Astrocyte (in vitro differentiated cells and primary cell): ENCODE results near the gene GIGYF1.

Experiments
- EZH2 ChIP-seq: IDR thresholded peaks from 2 replicates; pipeline ENCODE4 v1.6.1; 2012; ENCODE audit warnings: mild to moderate bottlenecking, low read length, inconsistent platforms; ENCODE audit not compliant: insufficient read depth
- TF ChIP-seq, protein P1 (sequence below): IDR thresholded peaks from 2 replicates; pipeline ENCODE4 v1.5.1; 2011; ENCODE audit warnings: low read depth, mild to moderate bottlenecking, inconsistent platforms, low read length, moderate library complexity; ENCODE audit not compliant: insufficient read depth

DNA sequence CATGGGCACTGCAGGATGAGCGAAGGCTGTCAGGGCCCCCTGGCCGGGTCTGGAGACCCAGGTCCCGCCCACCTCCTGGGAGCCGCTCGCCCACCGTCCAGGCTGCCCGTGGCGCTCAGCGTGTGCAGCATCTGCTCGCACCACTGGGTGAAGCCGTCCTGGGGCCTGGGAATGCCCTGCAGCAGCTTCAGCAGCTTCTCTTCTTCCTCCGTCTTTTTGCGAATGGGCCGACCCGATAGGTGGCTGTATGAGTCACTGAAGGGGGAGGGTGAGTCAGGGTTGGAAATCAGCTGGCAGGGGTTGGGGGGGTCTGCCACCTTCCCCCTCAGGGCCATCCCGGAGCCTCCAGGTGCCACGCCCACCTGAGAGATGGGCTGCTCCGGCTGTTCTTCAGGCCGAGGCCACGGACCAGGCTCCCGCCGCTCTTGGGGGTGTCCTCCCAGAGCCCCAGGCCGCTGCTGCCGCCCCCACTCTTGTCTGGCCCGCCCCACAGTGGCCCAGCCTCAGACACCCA lies 11.8 kb downstream of the GIGYF1 start:
- TF ChIP-seq, protein P1, sequence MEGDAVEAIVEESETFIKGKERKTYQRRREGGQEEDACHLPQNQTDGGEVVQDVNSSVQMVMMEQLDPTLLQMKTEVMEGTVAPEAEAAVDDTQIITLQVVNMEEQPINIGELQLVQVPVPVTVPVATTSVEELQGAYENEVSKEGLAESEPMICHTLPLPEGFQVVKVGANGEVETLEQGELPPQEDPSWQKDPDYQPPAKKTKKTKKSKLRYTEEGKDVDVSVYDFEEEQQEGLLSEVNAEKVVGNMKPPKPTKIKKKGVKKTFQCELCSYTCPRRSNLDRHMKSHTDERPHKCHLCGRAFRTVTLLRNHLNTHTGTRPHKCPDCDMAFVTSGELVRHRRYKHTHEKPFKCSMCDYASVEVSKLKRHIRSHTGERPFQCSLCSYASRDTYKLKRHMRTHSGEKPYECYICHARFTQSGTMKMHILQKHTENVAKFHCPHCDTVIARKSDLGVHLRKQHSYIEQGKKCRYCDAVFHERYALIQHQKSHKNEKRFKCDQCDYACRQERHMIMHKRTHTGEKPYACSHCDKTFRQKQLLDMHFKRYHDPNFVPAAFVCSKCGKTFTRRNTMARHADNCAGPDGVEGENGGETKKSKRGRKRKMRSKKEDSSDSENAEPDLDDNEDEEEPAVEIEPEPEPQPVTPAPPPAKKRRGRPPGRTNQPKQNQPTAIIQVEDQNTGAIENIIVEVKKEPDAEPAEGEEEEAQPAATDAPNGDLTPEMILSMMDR = no peak
- TF ChIP-seq EZH2 = no peak
